H1 (cell line): ENCODE data around the gene RETREG1.

Source experiments
- CEBPB ChIP-seq: IDR thresholded peaks from 2 replicates; pipeline ENCODE4 v1.6.1; 2012; ENCODE audit warnings: low read depth, low read length
- CTCF ChIP-seq, 3 experiments: IDR thresholded peaks; 1 replicate in 2 of 3; 2 replicates in 1 of 3; pipeline versions ENCODE4 v1.5.1 to v1.6.1; 2011; ENCODE audit warnings: low read length in 3 of 3, mild to moderate bottlenecking in 3 of 3, inconsistent platforms in 2 of 3, low read depth in 1 of 3, moderate library complexity in 1 of 3; ENCODE audit not compliant: insufficient read depth in 1 of 3; ENCODE audit errors: control extremely low read depth in 1 of 3
- EP300 ChIP-seq, 2 experiments: IDR thresholded peaks; 1 replicate in 1 of 2; 2 replicates in 1 of 2; pipeline ENCODE4 v1.6.1; 2011 to 2012; ENCODE audit warnings: low read depth in 2 of 2, low read length in 2 of 2, mild to moderate bottlenecking in 2 of 2, borderline replicate concordance in 1 of 2, inconsistent platforms in 1 of 2, moderate library complexity in 1 of 2
- EZH2 ChIP-seq: fragments of 200-600 bp; sonication (generic); IDR thresholded peaks from 2 replicates; pipeline ENCODE4 v1.7.1; 2012; ENCODE audit warnings: low read depth, mild to moderate bottlenecking, moderate library complexity, low read length, inconsistent platforms; ENCODE audit not compliant: severe bottlenecking
- MAX ChIP-seq: IDR thresholded peaks from 2 replicates; pipeline ENCODE4 v1.6.1; 2012; ENCODE audit warnings: inconsistent platforms
- NRF1 ChIP-seq: IDR thresholded peaks from 2 replicates; pipeline ENCODE4 v1.6.1; 2011; ENCODE audit warnings: mild to moderate bottlenecking, low read depth, low read length, improper control_type of control experiment
- RAD21 ChIP-seq, 2 experiments: IDR thresholded peaks in 1 of 2; conservative IDR thresholded peaks in 1 of 2; 2 replicates each; pipeline ENCODE4 v1.6.1; 2011; ENCODE audit warnings: low read depth in 2 of 2, low read length in 2 of 2, improper control_type of control experiment in 1 of 2, inconsistent platforms in 1 of 2, mild to moderate bottlenecking in 1 of 2, moderate library complexity in 1 of 2
- SAP30 ChIP-seq: fragments of 300-600 bp; sonication (generic); IDR thresholded peaks from 2 replicates; pipeline ENCODE4 v1.7.1; 2012; ENCODE audit warnings: low read length, moderate library complexity, mild to moderate bottlenecking, inconsistent platforms; ENCODE audit not compliant: insufficient read depth, insufficient replicate concordance
- SRF ChIP-seq: IDR thresholded peaks from 2 replicates; pipeline ENCODE4 v1.6.1; 2011; ENCODE audit warnings: mild to moderate bottlenecking, low read depth, low read length, moderate library complexity
- TAF1 ChIP-seq: IDR thresholded peaks from 2 replicates; pipeline ENCODE4 v1.6.1; 2011; ENCODE audit warnings: mild to moderate bottlenecking, low read depth, low read length
- TCF12 ChIP-seq: IDR thresholded peaks from 2 replicates; pipeline ENCODE4 v1.6.1; 2011; ENCODE audit warnings: low read depth, mild to moderate bottlenecking, low read length
- TEAD4 ChIP-seq: IDR thresholded peaks from 2 replicates; pipeline ENCODE4 v1.6.1; 2012; ENCODE audit warnings: low read depth, low read length, inconsistent platforms, mixed read lengths
- ZNF274 ChIP-seq: IDR thresholded peaks from 2 replicates; pipeline ENCODE4 v1.7.0; 2012; ENCODE audit warnings: low read length, borderline replicate concordance; ENCODE audit errors: extremely low read depth

- no peak for TF ChIP-seq NRF1
- TF ChIP-seq CTCF (IDR thresholded peaks at IDR 0.05; ENCODE audit: control extremely low read depth in 1 of 3, insufficient read depth in 1 of 3, low read depth in 1 of 3, low read length in 3 of 3): no peak
- TF ChIP-seq TEAD4: no peak
- no peak for TF ChIP-seq EP300 (IDR thresholded peaks at IDR 0.05; ENCODE audit: borderline replicate concordance in 1 of 2, low read depth in 2 of 2, low read length in 2 of 2)
- TF ChIP-seq ZNF274: no peak
- no peak for TF ChIP-seq TCF12
- TF ChIP-seq EZH2: no peak
- no peak for TF ChIP-seq SAP30
- TF ChIP-seq CEBPB: no peak
- TF ChIP-seq RAD21 (IDR thresholded peaks at IDR 0.05 in 1 of 2, conservative IDR thresholded peaks at IDR 0.05 in 1 of 2; ENCODE audit: low read depth in 2 of 2, low read length in 2 of 2): no peak
- TF ChIP-seq TAF1: no peak
- TF ChIP-seq MAX: no peak
- no peak for TF ChIP-seq SRF
Measured at GRCh38 chr5:16565118-16565517, 51.7 kb downstream of the RETREG1 start.
